ENCODE data around the gene ANKRD33.
"Not testable (repeated sequence)": the region's sequence is repeated elsewhere in the genome, so short reads cannot be mapped to it uniquely, and the experiment has no call there.

ANKRD33 gene

GRCh38 chr12:51883998-51884675, 3.8 kb upstream of the ANKRD33 start:
- DNase-seq: no peak

GRCh38 chr12:51884676-51885229, 3.1 kb upstream of the ANKRD33 start:
- no peak for DNase-seq

- DNase-seq: not testable (repeated sequence)
Measured at GRCh38 chr12:51885294-51886020, 2.4 kb upstream of the ANKRD33 start.

- peak; percentile 74 for DNase-seq
Measured at GRCh38 chr12:51886021-51886710, 1.7 kb upstream of the ANKRD33 start.

- DNase-seq: no peak
Measured at GRCh38 chr12:51888316-51889215, 663 bp downstream of the ANKRD33 start.

- no peak for DNase-seq
Measured at GRCh38 chr12:51889216-51890132, 1.6 kb downstream of the ANKRD33 start.

- DNase-seq: no peak
Measured at GRCh38 chr12:51890133-51890464, 2.2 kb downstream of the ANKRD33 start.

- DNase-seq: no peak
Measured at GRCh38 chr12:51890511-51891171, 2.7 kb downstream of the ANKRD33 start.

GRCh38 chr12:51891843-51892242, 3.9 kb downstream of the ANKRD33 start:
- DNase-seq: peak; percentile 60

- no peak for DNase-seq
Measured at GRCh38 chr12:51893786-51894185, 5.9 kb downstream of the ANKRD33 start.

- no peak for DNase-seq
Measured at GRCh38 chr12:51895378-51896135, 7.7 kb downstream of the ANKRD33 start.

- DNase-seq: peak; percentile 43
Measured at GRCh38 chr12:51896236-51896635, 8.3 kb downstream of the ANKRD33 start.

- no peak for DNase-seq
Measured at GRCh38 chr12:51897181-51897580, 9.3 kb downstream of the ANKRD33 start.

GRCh38 chr12:51898506-51898905, 10.6 kb downstream of the ANKRD33 start:
- DNase-seq: no peak

- DNase-seq: no peak
Measured at GRCh38 chr12:51898937-51899336, 11.0 kb downstream of the ANKRD33 start.

GRCh38 chr12:51900323-51900889, 12.5 kb downstream of the ANKRD33 start:
- no peak for DNase-seq

- DNase-seq: no peak
Measured at GRCh38 chr12:51901121-51901817, 13.4 kb downstream of the ANKRD33 start.

GRCh38 chr12:51901881-51902280, 14.0 kb downstream of the ANKRD33 start:
- DNase-seq: no peak

GRCh38 chr12:51904951-51905470, 17.1 kb downstream of the ANKRD33 start:
- no peak for DNase-seq

Measured in hematopoietic multipotent progenitor cell treated with erythropoietin and hydrocortisone succinate and interleukin-3 and kit ligand, for 6 days (in vitro differentiated cells).